ELF-1 (cell line): Measurements from ENCODE around the gene RALB.
A peak's percentile ranks its signal among the peaks of the same experiment; 100 is the strongest.

Experiments used
- DNase-seq: peaks from one replicate; pipeline ENCODE4 v3.0.0-alpha.2; 2016; ENCODE audit warnings: low read depth, low spot score

RALB gene

GRCh38 chr2:120338015-120338414 lies 85.4 kb downstream of the RALB start:
- no peak for DNase-seq

GRCh38 chr2:120341977-120342376 lies 89.3 kb downstream of the RALB start:
- no peak for DNase-seq

- no peak for DNase-seq
Observed at GRCh38 chr2:120342446-120342845, 89.8 kb downstream of the RALB start.

- DNase-seq = no peak
Observed at GRCh38 chr2:120343100-120343432, 90.4 kb downstream of the RALB start.

GRCh38 chr2:120343433-120344105 lies 90.9 kb downstream of the RALB start:
- DNase-seq = peak; percentile 87
